MG63 (cell line): ENCODE data around the gene OSBPL3. TPM values are rescaled to one million over a fixed set of nuclear protein-coding genes. Genes with fewer than 3 reads are reported as not detected.

Experiments used
- DNase-seq: peaks from one replicate; pipeline ENCODE4 v3.0.0-alpha.2; 2020
- H3K27me3 ChIP-seq: fragments of 250-450 bp; sonication (Bioruptor Pico); 2 replicates; pipeline ENCODE4 v1.5.1; 2020; ENCODE audit warnings: mild to moderate bottlenecking, moderate library complexity
- H3K36me3 ChIP-seq: fragments of 250-450 bp; sonication (Bioruptor Pico); 2 replicates; pipeline ENCODE4 v1.5.1; 2020; ENCODE audit warnings: mild to moderate bottlenecking, moderate library complexity
- H3K4me3 ChIP-seq: fragments of 250-450 bp; sonication (Bioruptor Pico); 2 replicates; pipeline ENCODE4 v1.5.1; 2020; ENCODE audit warnings: mild to moderate bottlenecking, moderate library complexity
- H3K9me3 ChIP-seq: fragments of 250-450 bp; sonication (Bioruptor Pico); 2 replicates; pipeline ENCODE4 v1.5.1; 2020; ENCODE audit warnings: mild to moderate bottlenecking, moderate library complexity
- total RNA-seq: library from RNA; depleted of rRNA; stranded (reverse); fragments of >200 nt; shearing (Covaris generic); gene quantifications from 2 replicates; pipeline ENCODE4 v1.2.3, GENCODE V29; 2014; ENCODE audit warnings: low replicate concordance

Gene OSBPL3
- total RNA-seq, 1 experiment from 2014 or later: 5.6 TPM

DNA sequence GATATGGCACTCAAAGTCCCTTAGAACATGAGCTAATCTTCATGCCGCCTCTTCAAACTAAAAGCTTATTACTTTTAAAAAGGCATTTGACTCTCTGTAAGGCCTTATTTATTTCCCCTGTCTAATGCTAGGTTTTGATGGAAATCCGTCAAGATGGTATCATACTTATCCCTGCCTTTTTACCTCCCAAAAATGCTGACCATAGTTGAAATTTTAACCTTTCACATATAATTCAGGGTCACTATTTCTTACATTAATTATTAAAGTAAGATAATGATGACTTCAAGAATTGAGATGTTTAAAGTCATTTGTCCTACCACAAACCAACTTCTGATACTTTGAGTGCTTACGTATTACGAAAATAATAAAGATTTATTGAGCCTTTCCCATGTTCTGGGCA lies 12.3 kb upstream of the OSBPL3 start:
- H3K9me3 ChIP-seq: no peaks in the 10 kb centered on the region
- H3K27me3 ChIP-seq: no peaks in the 10 kb centered on the region
- H3K4me3 ChIP-seq: no peak overlapping the region

DNA sequence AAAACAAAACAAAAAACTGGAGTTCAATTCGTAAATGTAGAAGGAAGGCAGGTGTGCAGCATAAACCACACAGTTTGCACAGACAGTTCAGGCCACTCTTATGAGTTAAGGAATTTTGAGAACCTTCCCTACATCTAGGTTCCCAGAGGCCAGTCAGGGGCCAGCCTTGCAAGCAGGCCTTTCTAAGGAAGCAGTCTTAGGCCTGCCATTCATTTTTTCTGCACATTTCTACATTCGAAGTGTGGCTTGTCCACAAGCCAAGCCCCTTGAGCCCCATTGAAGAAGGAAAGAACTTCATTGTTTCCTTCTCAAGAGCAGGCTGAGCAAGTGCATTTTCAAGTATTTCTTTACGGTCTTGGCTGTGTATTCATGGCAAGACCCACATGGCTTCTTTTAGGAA lies 11.4 kb upstream of the OSBPL3 start:
- DNase-seq: no peak
- Histone ChIP-seq H3K36me3 (no peaks in the 10 kb centered on the region), H3K27me3 (no peaks in the 10 kb centered on the region), H3K4me3 (no peak overlapping the region), H3K9me3 (no peaks in the 10 kb centered on the region)

More for the DNA sequence above, 12.3 kb upstream of the OSBPL3 start:
- H3K36me3 ChIP-seq: no peaks in the 10 kb centered on the region
- DNase-seq: no peak

- no peaks in the 10 kb centered on the region for H3K9me3 ChIP-seq
- no peak for DNase-seq
- no peak overlapping the region for H3K4me3 ChIP-seq
- H3K36me3 ChIP-seq: no peaks in the 10 kb centered on the region
- H3K27me3 ChIP-seq: no peaks in the 10 kb centered on the region
Observed at GRCh38 chr7:24987331-24987842, 7.4 kb upstream of the OSBPL3 start.

- Histone ChIP-seq H3K36me3 (no peaks in the 10 kb centered on the region), H3K4me3 (no peak overlapping the region), H3K27me3 (no peaks in the 10 kb centered on the region), H3K9me3 (no peaks in the 10 kb centered on the region)
- no peak for DNase-seq
Observed at GRCh38 chr7:24982917-24983316, 2.9 kb upstream of the OSBPL3 start.

DNA sequence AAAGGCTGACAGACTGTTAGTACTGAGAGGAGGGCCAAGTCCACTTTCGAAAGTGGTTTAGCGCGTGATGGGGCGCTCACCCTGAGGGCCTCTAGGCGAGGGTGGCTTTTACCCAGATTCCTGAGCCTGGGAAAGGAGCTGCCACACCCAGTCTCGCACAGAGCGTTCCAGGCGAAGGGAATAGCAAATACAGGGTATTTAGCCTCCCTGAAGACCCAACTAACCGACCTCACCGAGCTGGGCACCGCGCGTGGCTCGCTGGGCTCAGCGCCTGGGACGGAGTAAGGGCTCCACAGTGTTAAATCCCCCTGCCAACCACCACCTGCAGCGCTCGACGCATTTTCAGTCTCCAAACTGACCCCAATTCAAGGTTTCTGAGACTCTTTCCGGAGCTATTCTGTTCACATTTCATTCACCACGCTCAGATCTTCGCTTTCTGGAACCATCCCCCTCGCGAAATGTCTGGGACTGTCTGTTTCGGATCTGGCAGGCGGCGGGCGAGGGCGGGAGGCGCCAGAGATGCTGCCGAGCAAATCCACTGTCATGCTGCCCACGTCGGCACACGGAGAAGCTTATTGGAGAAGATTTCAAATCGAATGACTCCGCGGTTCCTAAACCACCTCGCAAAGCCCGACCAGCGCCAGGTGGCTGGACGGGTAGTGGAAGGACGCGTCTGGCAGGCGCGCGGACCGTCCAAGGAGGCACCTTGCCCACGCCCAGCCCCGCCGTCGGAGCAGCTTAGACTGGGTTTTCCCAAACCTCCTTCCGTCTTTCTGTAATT lies 1.4 kb upstream of the OSBPL3 start:
- DNase-seq: peak; percentile 87
- H3K4me3 ChIP-seq: peak overlapping the region; percentile 95
- no peaks in the 10 kb centered on the region for H3K27me3 ChIP-seq
- no peaks in the 10 kb centered on the region for H3K9me3 ChIP-seq
- H3K36me3 ChIP-seq: no peaks in the 10 kb centered on the region

DNA sequence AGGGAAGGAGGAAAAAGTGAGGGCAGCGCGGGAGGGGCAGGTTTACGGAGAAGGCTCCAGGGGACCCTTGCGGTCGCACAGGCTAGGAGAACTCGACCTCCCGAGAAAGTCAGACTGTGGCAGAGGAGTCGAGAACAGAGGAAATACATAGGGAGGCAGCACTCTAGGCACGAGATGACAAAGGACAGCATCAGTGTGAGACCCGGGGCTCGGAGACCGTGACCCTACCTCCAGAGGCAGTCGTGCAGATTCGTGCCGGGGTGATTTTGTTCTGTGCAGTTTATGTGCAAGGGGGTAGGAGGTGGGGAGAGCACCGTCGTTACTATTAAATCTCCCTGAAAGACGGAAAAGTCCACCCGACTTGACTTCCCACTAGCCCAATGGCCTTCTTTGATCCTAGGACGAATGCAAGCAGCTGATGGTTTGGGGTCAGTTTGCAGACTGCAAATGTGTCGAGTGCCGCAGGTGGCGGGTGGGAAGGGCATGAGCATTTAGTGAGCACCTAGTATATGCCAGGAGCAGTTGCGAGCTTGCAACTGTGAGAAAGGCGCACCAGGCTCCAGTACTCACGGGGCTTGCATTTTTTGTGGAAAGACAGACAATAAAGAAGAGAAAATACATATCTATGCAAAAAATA lies 674 bp upstream of the OSBPL3 start:
- DNase-seq: peak; percentile 51
- H3K27me3 ChIP-seq: no peaks in the 10 kb centered on the region
- H3K4me3 ChIP-seq: peak overlapping the region; percentile 95
- H3K9me3 ChIP-seq: no peaks in the 10 kb centered on the region
- no peaks in the 10 kb centered on the region for H3K36me3 ChIP-seq

DNA sequence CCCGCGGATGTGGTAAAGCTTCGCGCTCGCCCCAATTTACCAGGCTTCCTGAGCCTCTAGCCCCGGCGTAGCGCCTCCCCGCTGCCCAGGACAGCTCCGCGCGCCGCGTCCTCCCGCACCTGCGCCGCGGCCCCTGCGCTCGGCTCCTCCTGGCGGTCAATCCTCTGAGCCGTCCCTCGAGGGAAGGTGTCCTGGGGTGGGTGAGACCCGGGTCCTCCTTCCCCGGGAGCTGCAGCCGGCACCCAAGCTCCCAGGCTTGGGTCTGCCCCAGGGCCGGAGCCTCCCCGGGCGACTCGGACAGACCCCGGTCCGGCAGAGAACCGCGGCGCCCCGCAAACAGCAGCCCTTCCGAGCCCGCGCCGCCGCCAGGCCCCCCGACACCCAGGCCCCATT lies 512 bp downstream of the OSBPL3 start:
- Histone ChIP-seq H3K9me3 (no peaks in the 10 kb centered on the region), H3K27me3 (no peaks in the 10 kb centered on the region), H3K36me3 (no peaks in the 10 kb centered on the region), H3K4me3 (peak overlapping the region; percentile 95)
- DNase-seq: no peak

- no peaks in the 10 kb centered on the region for H3K9me3 ChIP-seq
- H3K36me3 ChIP-seq: no peaks in the 10 kb centered on the region
- H3K4me3 ChIP-seq: peak overlapping the region; percentile 95
- no peaks in the 10 kb centered on the region for H3K27me3 ChIP-seq
- peak; percentile 74 for DNase-seq
Observed at GRCh38 chr7:24978843-24979469, 1.0 kb downstream of the OSBPL3 start.

DNA sequence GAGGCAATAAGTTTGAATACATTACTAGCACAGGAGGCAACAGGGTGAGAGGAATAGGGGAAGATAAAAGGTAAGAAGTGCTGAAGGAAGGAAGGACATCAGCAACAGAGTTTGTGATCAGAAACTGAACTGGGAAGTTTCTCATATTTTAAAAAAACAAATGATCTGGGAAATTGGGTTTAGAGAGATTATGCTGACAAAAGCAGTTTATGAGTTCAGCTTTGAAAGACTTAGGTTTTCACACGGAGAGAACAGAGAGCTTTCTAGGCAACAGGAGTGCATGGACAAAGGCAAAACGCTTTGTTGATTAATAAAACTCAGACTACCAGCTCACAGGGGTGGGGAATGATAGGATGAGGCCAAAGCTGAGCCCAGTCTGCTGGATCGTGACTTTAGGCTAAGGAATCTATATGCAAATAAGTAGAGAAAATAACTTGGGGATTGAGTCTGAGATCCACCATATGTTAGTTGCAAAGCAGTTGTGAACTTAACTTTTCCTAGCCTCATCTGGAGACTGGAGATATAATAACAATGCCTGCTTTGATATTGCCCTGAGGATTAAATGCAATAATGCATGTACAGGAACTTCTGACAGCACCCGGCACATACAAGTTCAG lies 4.2 kb downstream of the OSBPL3 start:
- H3K4me3 ChIP-seq: no peak overlapping the region
- peaks cover 4% of the 10 kb centered on the region for H3K36me3 ChIP-seq
- H3K9me3 ChIP-seq: peaks cover 4% of the 10 kb centered on the region; the same call in 1 of the 2 replicates
- H3K27me3 ChIP-seq: no peaks in the 10 kb centered on the region
- DNase-seq: no peak

DNA sequence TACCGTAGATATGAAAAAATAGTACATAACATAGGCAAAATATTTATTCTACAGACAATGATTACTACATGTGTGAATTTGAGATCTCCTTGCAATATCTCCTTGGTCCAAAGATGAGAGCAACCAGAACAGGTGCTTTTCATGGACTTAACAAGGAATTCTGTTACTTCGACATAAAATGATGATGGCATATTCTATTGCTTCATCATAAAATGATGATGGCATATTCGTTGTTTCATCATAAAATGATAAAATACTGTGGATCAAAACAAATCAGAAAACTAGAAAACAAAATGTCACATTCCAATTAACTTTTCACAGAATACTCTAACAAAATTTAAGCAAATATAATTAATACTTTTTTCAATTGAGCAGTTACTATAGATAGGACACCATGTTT lies 4.8 kb downstream of the OSBPL3 start:
- DNase-seq: no peak
- H3K36me3 ChIP-seq: peaks cover 4% of the 10 kb centered on the region
- no peaks in the 10 kb centered on the region for H3K27me3 ChIP-seq
- H3K9me3 ChIP-seq: peaks cover 6% of the 10 kb centered on the region; the same call in 1 of the 2 replicates
- H3K4me3 ChIP-seq: no peak overlapping the region

- peak; percentile 45 for DNase-seq
- Histone ChIP-seq H3K27me3 (no peaks in the 10 kb centered on the region), H3K36me3 (peaks cover 4% of the 10 kb centered on the region), H3K4me3 (no peak overlapping the region), H3K9me3 (peaks cover 6% of the 10 kb centered on the region; the same call in 1 of the 2 replicates)
Observed at GRCh38 chr7:24974026-24974832, 5.7 kb downstream of the OSBPL3 start.

DNA sequence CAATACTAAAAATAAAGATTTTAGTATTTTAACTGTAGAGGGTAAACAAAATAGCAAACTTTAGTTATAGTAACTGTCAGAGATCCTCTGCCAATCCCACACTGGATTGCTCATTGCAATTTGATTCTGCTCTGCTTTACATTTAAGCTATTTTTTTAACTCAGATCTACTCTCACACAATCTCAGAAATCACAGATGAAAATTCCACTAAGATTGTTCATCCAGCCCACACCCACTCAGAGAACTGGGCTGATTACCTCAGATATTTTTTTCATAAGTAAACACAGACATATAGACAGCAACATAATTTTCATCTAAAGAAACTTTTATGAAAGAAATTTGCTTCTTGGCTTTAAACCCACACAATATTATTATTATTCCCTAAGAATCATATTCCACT lies 7.0 kb downstream of the OSBPL3 start:
- DNase-seq: peak; percentile 24
- Histone ChIP-seq H3K4me3 (no peak overlapping the region), H3K36me3 (peaks cover 4% of the 10 kb centered on the region), H3K9me3 (peaks cover 6% of the 10 kb centered on the region; the same call in 1 of the 2 replicates), H3K27me3 (no peaks in the 10 kb centered on the region)

DNA sequence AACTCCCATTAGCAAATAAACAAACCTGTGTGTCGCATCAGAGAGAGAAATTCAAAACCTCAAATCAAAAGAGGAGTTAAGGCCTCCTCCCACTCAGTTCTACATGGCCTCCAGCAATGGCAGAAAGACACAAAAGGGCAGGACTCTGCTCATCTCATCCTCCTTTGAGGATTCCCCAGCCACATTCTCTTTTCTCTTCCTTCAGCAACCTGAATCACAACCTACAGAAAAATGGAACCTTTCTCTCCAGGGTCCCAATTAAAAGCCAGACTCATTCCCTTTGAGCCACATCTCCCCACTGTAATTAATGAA lies 7.9 kb downstream of the OSBPL3 start:
- DNase-seq: no peak
- H3K36me3 ChIP-seq: peaks cover 4% of the 10 kb centered on the region
- peaks cover 6% of the 10 kb centered on the region; the same call in 1 of the 2 replicates for H3K9me3 ChIP-seq
- H3K4me3 ChIP-seq: no peak overlapping the region
- H3K27me3 ChIP-seq: no peaks in the 10 kb centered on the region

DNA sequence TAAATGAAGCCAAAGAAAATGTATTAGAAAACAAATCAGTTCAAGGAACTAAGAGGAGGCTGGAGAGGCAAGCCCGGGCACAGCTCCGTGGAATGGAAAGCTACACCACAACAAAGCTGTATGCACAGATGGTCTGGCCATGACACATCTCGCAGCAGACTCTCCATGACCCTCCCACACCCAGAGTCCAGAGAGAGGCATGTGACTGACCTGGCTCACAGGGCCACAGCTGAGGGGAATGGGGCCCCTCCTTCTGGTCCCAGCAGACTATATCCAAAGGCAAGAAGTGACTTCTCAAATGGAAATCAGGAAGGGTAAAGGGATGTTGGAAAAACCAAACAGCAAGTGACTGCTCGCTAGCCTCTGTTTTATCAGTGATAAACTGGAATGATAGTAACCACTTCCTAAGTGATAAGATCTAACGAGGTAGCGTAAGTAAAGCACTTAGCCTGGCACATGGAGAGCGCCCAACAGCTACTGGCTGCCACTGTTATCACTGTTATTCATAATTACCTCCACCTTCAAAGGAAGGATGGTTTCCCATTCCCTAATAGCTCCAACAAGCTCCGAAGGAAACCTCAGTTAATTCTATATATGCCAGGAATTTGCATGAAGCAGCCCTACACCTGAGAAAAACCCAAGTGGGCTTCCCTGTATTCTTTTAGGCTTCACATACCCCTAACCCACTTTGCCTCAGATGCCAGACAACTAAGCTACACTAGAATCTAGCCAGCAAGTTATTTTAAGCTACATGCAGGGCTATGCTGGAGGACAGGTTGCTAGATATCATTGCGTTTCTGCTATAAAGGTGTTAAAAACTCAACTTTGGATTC lies 8.4 kb downstream of the OSBPL3 start:
- Histone ChIP-seq H3K36me3 (peaks cover 4% of the 10 kb centered on the region), H3K4me3 (no peak overlapping the region), H3K9me3 (peaks cover 6% of the 10 kb centered on the region; the same call in 1 of the 2 replicates), H3K27me3 (no peaks in the 10 kb centered on the region)
- DNase-seq: peak; percentile 74

DNA sequence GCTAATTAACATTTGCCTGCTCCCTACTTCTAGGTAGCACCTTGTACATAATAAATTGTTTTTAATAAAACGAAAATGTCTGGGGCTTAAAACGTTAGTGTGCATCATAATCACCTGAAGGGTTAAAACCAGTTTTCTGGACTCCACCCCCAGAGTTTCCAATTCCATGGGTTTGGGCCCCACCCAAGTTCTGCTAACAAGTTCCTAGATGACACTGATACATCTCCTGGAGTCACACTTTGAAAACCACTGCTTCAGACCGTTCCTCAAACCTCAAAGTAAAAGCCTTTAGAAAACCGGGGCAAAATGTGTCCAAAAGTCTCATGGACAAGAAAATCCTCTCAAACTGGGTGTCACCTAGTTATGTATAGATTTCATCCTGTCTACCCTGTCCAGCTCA lies 9.3 kb downstream of the OSBPL3 start:
- Histone ChIP-seq H3K4me3 (no peak overlapping the region), H3K9me3 (peaks cover 6% of the 10 kb centered on the region; the same call in 1 of the 2 replicates), H3K36me3 (peaks cover 4% of the 10 kb centered on the region), H3K27me3 (no peaks in the 10 kb centered on the region)
- DNase-seq: no peak
